Activated CD8-positive, alpha-beta T cell treated with anti-CD3 and anti-CD28 coated beads for 36 hours (primary cell): Measurements from ENCODE around the gene TRPM3. TPM values are rescaled to one million over a fixed set of nuclear protein-coding genes. Genes with fewer than 3 reads are reported as not detected.

Experiments used
- ATAC-seq: fragments of 200-7000 bp; cut with Tn5 transposase; one replicate; pipeline ENCODE4 v1.10.0; 2021; ENCODE audit warnings: mild to moderate bottlenecking, moderate library complexity
- CTCF ChIA-PET: fragments of 350-600 bp; sonication (Branson Sonifier 250); formaldehyde crosslinking; loops from one replicate; lab custom pipeline; 2021; ENCODE audit warnings: antibody characterized with exemption; lab: Charles Lee
- POLR2A ChIA-PET: fragments of 350-600 bp; sonication (Branson Sonifier 250); formaldehyde crosslinking; loops from one replicate; lab custom pipeline; 2021; ENCODE audit warnings: antibody characterized with exemption; lab: Charles Lee
- DNase-seq: peaks from one replicate; pipeline ENCODE4 v3.0.0-alpha.2; 2020
- H3K27ac Mint-ChIP-seq: one replicate; pipeline ENCODE4 v1.8.0; 2021; ENCODE audit warnings: mild to moderate bottlenecking, mixed read lengths
- H3K27me3 Mint-ChIP-seq: one replicate; pipeline ENCODE4 v1.8.0; 2021; ENCODE audit warnings: mixed read lengths
- H3K36me3 Mint-ChIP-seq: one replicate; pipeline ENCODE4 v1.8.0; 2021; ENCODE audit warnings: low read depth, mixed read lengths
- H3K4me1 Mint-ChIP-seq: one replicate; pipeline ENCODE4 v1.8.0; 2021; ENCODE audit warnings: low read depth, mixed read lengths
- H3K4me3 Mint-ChIP-seq: one replicate; pipeline ENCODE4 v1.8.0; 2021; ENCODE audit warnings: mild to moderate bottlenecking, moderate library complexity, mixed read lengths
- H3K9me3 Mint-ChIP-seq: one replicate; pipeline ENCODE4 v1.8.0; 2021; ENCODE audit warnings: mixed read lengths
- intact Hi-C: fragments of 100-400 bp; cut with micrococcal nuclease; formaldehyde crosslinking; loops from one replicate; pipeline ENCODE4 v1.10.0; 2022
- total RNA-seq, 2 experiments: library from RNA; stranded (reverse); gene quantifications; one replicate each; pipeline ENCODE4 v1.2.3, GENCODE V29; 2021
- TF ChIP-seq, protein P1 (sequence below): fragments of 200-600 bp; IDR thresholded peaks from one replicate; pipeline ENCODE4 v1.8.0; 2022; ENCODE audit warnings: antibody characterized with exemption, mild to moderate bottlenecking

The TRPM3 gene
- total RNA-seq, 2 experiments from 2014 or later: not detected

- POLR2A ChIA-PET: no interaction called here
- intact Hi-C loops: no loop called here
- DNase-seq (no peak), ATAC-seq (no peak)
- Mint-ChIP-seq H3K9me3 (no peaks in the 10 kb centered on the region), H3K4me3 (no peak overlapping the region), H3K36me3 (no peaks in the 10 kb centered on the region), H3K27me3 (no peaks in the 10 kb centered on the region), H3K27ac (no peak overlapping the region), H3K4me1 (no peaks in the 10 kb centered on the region)
- TF ChIP-seq, protein P1, sequence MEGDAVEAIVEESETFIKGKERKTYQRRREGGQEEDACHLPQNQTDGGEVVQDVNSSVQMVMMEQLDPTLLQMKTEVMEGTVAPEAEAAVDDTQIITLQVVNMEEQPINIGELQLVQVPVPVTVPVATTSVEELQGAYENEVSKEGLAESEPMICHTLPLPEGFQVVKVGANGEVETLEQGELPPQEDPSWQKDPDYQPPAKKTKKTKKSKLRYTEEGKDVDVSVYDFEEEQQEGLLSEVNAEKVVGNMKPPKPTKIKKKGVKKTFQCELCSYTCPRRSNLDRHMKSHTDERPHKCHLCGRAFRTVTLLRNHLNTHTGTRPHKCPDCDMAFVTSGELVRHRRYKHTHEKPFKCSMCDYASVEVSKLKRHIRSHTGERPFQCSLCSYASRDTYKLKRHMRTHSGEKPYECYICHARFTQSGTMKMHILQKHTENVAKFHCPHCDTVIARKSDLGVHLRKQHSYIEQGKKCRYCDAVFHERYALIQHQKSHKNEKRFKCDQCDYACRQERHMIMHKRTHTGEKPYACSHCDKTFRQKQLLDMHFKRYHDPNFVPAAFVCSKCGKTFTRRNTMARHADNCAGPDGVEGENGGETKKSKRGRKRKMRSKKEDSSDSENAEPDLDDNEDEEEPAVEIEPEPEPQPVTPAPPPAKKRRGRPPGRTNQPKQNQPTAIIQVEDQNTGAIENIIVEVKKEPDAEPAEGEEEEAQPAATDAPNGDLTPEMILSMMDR: no peak
- CTCF ChIA-PET: no interaction called here
Measured at GRCh38 chr9:71025728-71026127, 95.7 kb downstream of the TRPM3 start.

- POLR2A ChIA-PET: no interaction called here
- Mint-ChIP-seq H3K4me3 (no peak overlapping the region), H3K27ac (no peak overlapping the region), H3K9me3 (no peaks in the 10 kb centered on the region), H3K4me1 (no peaks in the 10 kb centered on the region), H3K36me3 (no peaks in the 10 kb centered on the region), H3K27me3 (no peaks in the 10 kb centered on the region)
- intact Hi-C loops: no loop called here
- CTCF ChIA-PET: no interaction called here
- TF ChIP-seq, protein P1: no peak
- no peak for DNase-seq
- no peak for ATAC-seq
Measured at GRCh38 chr9:71025201-71025600, 96.2 kb downstream of the TRPM3 start.

GRCh38 chr9:71010258-71010657 lies 111.2 kb downstream of the TRPM3 start:
- H3K27ac Mint-ChIP-seq: no peak overlapping the region
- no peak for DNase-seq
- H3K4me1 Mint-ChIP-seq: no peaks in the 10 kb centered on the region
- TF ChIP-seq, protein P1: no peak
- no peak for ATAC-seq
- H3K27me3 Mint-ChIP-seq: no peaks in the 10 kb centered on the region
- no peak overlapping the region for H3K4me3 Mint-ChIP-seq
- H3K36me3 Mint-ChIP-seq: no peaks in the 10 kb centered on the region
- intact Hi-C loops: no loop called here
- ChIA-PET POLR2A (no interaction called here), CTCF (no interaction called here)
- H3K9me3 Mint-ChIP-seq: peaks cover 6% of the 10 kb centered on the region

- H3K9me3 Mint-ChIP-seq: peaks cover 8% of the 10 kb centered on the region
- no peaks in the 10 kb centered on the region for H3K27me3 Mint-ChIP-seq
- H3K27ac Mint-ChIP-seq: no peak overlapping the region
- H3K4me3 Mint-ChIP-seq: no peak overlapping the region
- ATAC-seq (no peak), DNase-seq (no peak)
- TF ChIP-seq, protein P1: no peak
- intact Hi-C loops: loop anchor here (10.0 kb wide), 1 partner anchor 361 kb away; no protein-coding TSS in a partner anchor
- ChIA-PET POLR2A (no interaction called here), CTCF (no interaction called here)
- no peaks in the 10 kb centered on the region for H3K4me1 Mint-ChIP-seq
- no peaks in the 10 kb centered on the region for H3K36me3 Mint-ChIP-seq
Measured at GRCh38 chr9:71005456-71005855, 116.0 kb downstream of the TRPM3 start.

DNA sequence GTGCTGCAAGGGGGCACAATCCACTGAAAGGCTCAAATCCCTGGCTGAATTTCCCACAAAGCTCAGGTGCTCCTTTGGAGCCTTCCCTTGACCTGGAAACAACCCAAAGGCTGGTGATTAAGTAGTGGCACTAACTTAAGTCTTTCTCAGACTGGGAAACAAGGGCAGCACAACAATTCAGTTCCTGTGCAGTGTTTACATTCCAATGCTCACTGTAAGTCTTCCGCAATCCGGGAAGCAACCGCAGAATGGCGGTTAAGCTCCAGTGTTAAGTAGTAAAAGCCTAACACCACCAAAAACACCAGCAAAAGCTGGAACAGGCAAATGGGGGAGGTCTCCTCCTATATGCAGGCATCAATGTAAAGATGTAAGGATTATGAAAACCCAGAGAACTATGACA lies 117.2 kb downstream of the TRPM3 start:
- Mint-ChIP-seq H3K9me3 (peaks cover 7% of the 10 kb centered on the region), H3K4me1 (no peaks in the 10 kb centered on the region), H3K27me3 (no peaks in the 10 kb centered on the region), H3K4me3 (no peak overlapping the region), H3K36me3 (no peaks in the 10 kb centered on the region), H3K27ac (no peak overlapping the region)
- ChIA-PET CTCF (interaction anchor here (1.3 kb wide), 1 partner anchor 80 kb away, joined by 3 read pairs; no protein-coding TSS in a partner anchor), POLR2A (no interaction called here)
- TF ChIP-seq, protein P1: no peak
- DNase-seq: no peak
- intact Hi-C loops: loop anchor here (10.0 kb wide), 1 partner anchor 359 kb away; no protein-coding TSS in a partner anchor
- ATAC-seq: no peak
